ENCODE data around the gene HARBI1.
"Not testable (repeated sequence)": the region's sequence is repeated elsewhere in the genome, so short reads cannot be mapped to it uniquely, and the experiment has no call there.

- not testable (repeated sequence) for TF ChIP-seq EZH2phosphoT487, CTCF (IDR thresholded peaks at IDR 0.05)
Observed at GRCh38 chr11:46583513-46583912, 33.5 kb downstream of the HARBI1 start.

All from neural progenitor cell (in vitro differentiated cells).